GM18951 (cell line): ENCODE data around the gene ARL6IP5.

Experiments used
- POLR2A ChIP-seq: IDR thresholded peaks from 4 replicates; pipeline ENCODE4 v1.6.1; 2011; ENCODE audit warnings: mild to moderate bottlenecking; ENCODE audit not compliant: insufficient read length, insufficient read depth; ENCODE audit errors: extremely low read depth
- in situ Hi-C: fragments of 300-500 bp; cut with MboI; formaldehyde crosslinking; loops from one replicate; pipeline ENCODE4 v1.12.0; 2022; ENCODE audit warnings: low sequenced_read_pairs, mixed read lengths, inconsistent platforms; ENCODE audit not compliant: unreplicated experiment

Gene ARL6IP5

GRCh38 chr3:69137412-69137811 lies 52.7 kb downstream of the ARL6IP5 start:
- in situ Hi-C loops = no loop called here
- TF ChIP-seq POLR2A = no peak

DNA sequence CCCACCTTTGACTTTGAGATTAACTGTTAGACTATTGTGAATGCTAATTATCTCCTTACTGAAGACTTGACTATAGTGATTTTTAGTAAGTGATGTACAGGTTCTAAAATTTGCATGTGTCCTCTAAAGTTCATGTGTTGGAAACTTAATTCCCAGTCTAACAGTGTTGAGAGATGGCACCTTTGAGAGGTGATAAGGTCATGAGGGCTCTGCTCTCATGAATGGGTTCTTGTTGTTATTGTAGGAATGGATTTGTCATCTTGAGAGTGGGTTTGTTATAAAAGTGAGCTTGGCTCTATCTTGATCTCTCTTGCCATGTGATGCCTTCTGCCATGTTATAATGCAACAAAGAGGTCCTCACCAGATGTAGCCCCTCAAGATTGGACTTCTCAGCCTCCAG lies 56.6 kb downstream of the ARL6IP5 start:
- TF ChIP-seq POLR2A = no peak

GRCh38 chr3:69142090-69142489 lies 57.4 kb downstream of the ARL6IP5 start:
- no peak for TF ChIP-seq POLR2A

More for the DNA sequence above, 56.6 kb downstream of the ARL6IP5 start:
- in situ Hi-C loops = no loop called here

GRCh38 chr3:69142797-69143454 lies 58.2 kb downstream of the ARL6IP5 start:
- in situ Hi-C loops = no loop called here
- TF ChIP-seq POLR2A = no peak

More at GRCh38 chr3:69142090-69142489, 57.4 kb downstream of the ARL6IP5 start:
- in situ Hi-C loops = no loop called here

DNA sequence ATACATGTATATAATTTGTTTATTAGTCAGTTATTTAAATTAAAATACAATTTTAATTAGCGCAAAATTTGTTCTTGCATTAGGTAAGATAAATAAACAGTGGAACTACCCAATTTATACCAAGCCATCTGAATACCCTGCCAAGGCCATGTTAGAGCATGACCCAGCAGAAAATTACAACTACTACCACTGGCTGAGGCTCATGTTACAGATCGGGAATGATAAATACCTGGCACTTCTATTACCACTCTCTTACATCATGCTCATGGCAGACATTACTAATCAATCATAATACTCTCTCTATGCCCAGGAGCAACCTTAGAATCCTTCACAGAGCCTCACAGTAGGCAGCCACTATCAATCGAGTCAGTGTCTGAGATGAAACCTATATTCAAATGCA lies 58.9 kb downstream of the ARL6IP5 start:
- in situ Hi-C loops = no loop called here
- TF ChIP-seq POLR2A = no peak

GRCh38 chr3:69144631-69145245 lies 60.0 kb downstream of the ARL6IP5 start:
- no peak for TF ChIP-seq POLR2A
- in situ Hi-C loops = no loop called here

DNA sequence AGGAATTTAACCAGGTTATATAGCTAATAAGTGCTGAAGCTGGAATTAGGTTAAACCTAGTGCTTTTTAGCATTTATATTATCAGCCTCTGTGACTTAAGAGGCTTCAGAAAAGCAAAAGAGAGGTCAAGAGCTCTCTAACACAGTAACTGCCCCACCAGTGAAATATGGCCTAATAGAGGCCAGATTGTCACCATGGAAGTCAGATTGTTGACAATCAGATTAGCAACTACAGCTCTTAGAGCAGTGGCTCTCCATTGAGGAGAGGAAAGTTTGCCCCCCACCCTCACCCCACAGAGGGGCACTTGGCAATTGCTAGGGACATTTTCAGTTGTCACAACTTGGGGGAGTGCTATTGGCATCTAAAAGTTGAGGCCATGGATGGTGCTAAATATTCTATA lies 61.0 kb downstream of the ARL6IP5 start:
- TF ChIP-seq POLR2A = no peak

GRCh38 chr3:69149586-69149985 lies 64.8 kb downstream of the ARL6IP5 start:
- TF ChIP-seq POLR2A = no peak
- in situ Hi-C loops = no loop called here

More for the DNA sequence above, 61.0 kb downstream of the ARL6IP5 start:
- in situ Hi-C loops = no loop called here
